Thoracic aorta (tissue), 2 donors: ENCODE data around the gene ADTRP. TPM values are rescaled to one million over a fixed set of nuclear protein-coding genes. Genes with fewer than 3 reads are reported as not detected.
"Not testable (repeated sequence)": the region's sequence is repeated elsewhere in the genome, so short reads cannot be mapped to it uniquely, and the experiment has no call there.

ENCODE experiments used
- ATAC-seq: fragments of 150-250 bp; one replicate; pipeline ENCODE4 v1.8.0; 2017; ENCODE audit warnings: low read depth; ENCODE audit not compliant: insufficient number of reproducible peaks, low FRiP score
- DNase-seq: peaks from one replicate; pipeline ENCODE4 v3.0.0-alpha.2; 2020; ENCODE audit warnings: low spot score
- H3K27ac ChIP-seq, 2 donors: fragments of 200-600 bp; sonication (generic); 1 replicate in 1 of 2; 2 replicates in 1 of 2; pipeline ENCODE4 v1.5.1; 2016; ENCODE audit warnings: mild to moderate bottlenecking in 2 of 2, moderate library complexity in 2 of 2
- H3K27me3 ChIP-seq: fragments of 200-600 bp; sonication (generic); replicated peaks from 2 replicates; pipeline ENCODE4 v1.6.0; 2016; ENCODE audit warnings: mild to moderate bottlenecking; ENCODE audit not compliant: insufficient read depth
- H3K36me3 ChIP-seq: fragments of 200-600 bp; sonication (generic); one replicate; pipeline ENCODE4 v1.5.1; 2016
- H3K4me1 ChIP-seq, 2 donors: fragments of 200-600 bp; sonication (generic); 1 replicate in 1 of 2; 2 replicates in 1 of 2; pipeline versions ENCODE4 v1.5.1 to v1.6.0; 2016; ENCODE audit warnings: low read depth in 2 of 2, mild to moderate bottlenecking in 1 of 2; ENCODE audit not compliant: control insufficient read depth in 1 of 2
- H3K4me3 ChIP-seq: fragments of 200-600 bp; sonication (generic); 2 replicates; pipeline ENCODE4 v1.5.1; 2016; ENCODE audit warnings: mild to moderate bottlenecking
- H3K9me3 ChIP-seq: fragments of 200-600 bp; sonication (generic); 2 replicates; pipeline ENCODE4 v1.5.1; 2016
- CTCF ChIP-seq: fragments of 200-600 bp; sonication (generic); IDR thresholded peaks from one replicate; pipeline ENCODE4 v1.5.1; 2019; ENCODE audit warnings: antibody characterized with exemption
- total RNA-seq, 2 donors: library from RNA; depleted of rRNA; stranded (reverse); fragments of >200 nt; gene quantifications; one replicate each; pipeline versions ENCODE4 v1.1.0 to v1.2.3, GENCODE V29; 2016

The ADTRP gene
- total RNA-seq, 2 donors from 2014 or later = not detected

- Histone ChIP-seq H3K36me3 (no peaks in the 10 kb centered on the region), H3K9me3 (peaks cover 6% of the 10 kb centered on the region), H3K4me3 (no peak overlapping the region), H3K4me1 (peaks cover 0 to 11% of the 10 kb centered on the region in 2 donors), H3K27me3 (no peaks in the 10 kb centered on the region), H3K27ac (no peak overlapping the region)
- TF ChIP-seq CTCF = no peak
- ATAC-seq (no peak), DNase-seq (no peak)
These were observed 97.2 kb downstream of the ADTRP start for GRCh38 chr6:11681357-11681756.

GRCh38 chr6:11680479-11680878, 98.1 kb downstream of the ADTRP start:
- not testable (repeated sequence) for H3K27me3 ChIP-seq, ATAC-seq, H3K36me3 ChIP-seq, H3K9me3 ChIP-seq, H3K4me3 ChIP-seq, H3K27ac ChIP-seq, DNase-seq
- H3K4me1 ChIP-seq = peaks cover 0 to 11% of the 10 kb centered on the region in 2 donors

GRCh38 chr6:11679099-11679498, 99.5 kb downstream of the ADTRP start:
- Histone ChIP-seq H3K4me3 (no peak overlapping the region), H3K36me3 (no peaks in the 10 kb centered on the region)
- ATAC-seq = no peak

GRCh38 chr6:11675601-11676000, 103.0 kb downstream of the ADTRP start:
- H3K27me3 ChIP-seq = no peaks in the 10 kb centered on the region
- no peaks in the 10 kb centered on the region for H3K36me3 ChIP-seq
- no peak for DNase-seq
- ATAC-seq = no peak
- peak; percentile 10 for TF ChIP-seq CTCF
- H3K4me3 ChIP-seq = no peak overlapping the region
- no peak overlapping the region for H3K27ac ChIP-seq
- no peaks in the 10 kb centered on the region for H3K4me1 ChIP-seq
- H3K9me3 ChIP-seq = peaks cover 6% of the 10 kb centered on the region

More at GRCh38 chr6:11679099-11679498, 99.5 kb downstream of the ADTRP start:
- Histone ChIP-seq H3K27me3 (no peaks in the 10 kb centered on the region), H3K27ac (no peak overlapping the region), H3K4me1 (peaks cover 0 to 11% of the 10 kb centered on the region in 2 donors), H3K9me3 (peaks cover 6% of the 10 kb centered on the region)
- no peak for TF ChIP-seq CTCF
- no peak for DNase-seq

- H3K27me3 ChIP-seq = no peaks in the 10 kb centered on the region
- H3K4me3 ChIP-seq = no peak overlapping the region
- ATAC-seq (no peak), DNase-seq (no peak)
- TF ChIP-seq CTCF = no peak
- no peak overlapping the region for H3K27ac ChIP-seq
- no peaks in the 10 kb centered on the region for H3K36me3 ChIP-seq
- no peaks in the 10 kb centered on the region for H3K4me1 ChIP-seq
- H3K9me3 ChIP-seq = no peaks in the 10 kb centered on the region
These were observed 105.9 kb downstream of the ADTRP start for GRCh38 chr6:11672669-11673068.

GRCh38 chr6:11672256-11672655, 106.3 kb downstream of the ADTRP start:
- Histone ChIP-seq H3K27me3 (no peaks in the 10 kb centered on the region), H3K4me1 (no peaks in the 10 kb centered on the region), H3K9me3 (no peaks in the 10 kb centered on the region), H3K27ac (no peak overlapping the region), H3K36me3 (no peaks in the 10 kb centered on the region), H3K4me3 (no peak overlapping the region)
- no peak for DNase-seq
- no peak for ATAC-seq
- TF ChIP-seq CTCF = no peak
